ENCODE measurements around the gene CAMK2B.

CAMK2B gene

GRCh38 chr7:44278451-44279161 lies 46.8 kb downstream of the CAMK2B start:
- Mint-ChIP-seq H3K27me3 (no peaks in the 10 kb centered on the region), H3K4me3 (no peak overlapping the region), H3K9me3 (no peaks in the 10 kb centered on the region), H3K4me1 (no peaks in the 10 kb centered on the region), H3K36me3 (no peaks in the 10 kb centered on the region), H3K27ac (no peak overlapping the region)

DNA sequence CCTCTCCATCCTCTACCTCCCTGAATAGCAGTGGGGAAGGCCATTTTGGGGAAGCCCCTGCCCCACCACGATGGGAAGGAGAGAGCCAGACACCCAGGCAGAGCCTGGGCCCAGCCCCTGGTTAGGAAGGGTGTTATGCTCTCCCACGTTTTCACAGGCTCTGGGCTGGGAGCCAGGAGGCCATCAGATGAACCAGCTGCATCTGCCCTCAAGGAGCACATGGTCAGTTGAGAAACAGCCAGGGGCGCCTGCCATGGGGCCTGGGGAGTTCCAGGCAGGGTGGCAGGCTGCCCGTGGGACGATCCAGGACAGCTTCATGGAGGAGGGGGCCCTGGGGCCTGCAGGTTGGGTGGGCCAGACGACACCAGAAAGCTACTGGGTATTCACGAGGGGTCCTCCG lies 47.5 kb downstream of the CAMK2B start:
- H3K27me3 Mint-ChIP-seq, result no peaks in the 10 kb centered on the region
- H3K4me3 Mint-ChIP-seq, result no peak overlapping the region
- H3K27ac Mint-ChIP-seq, result no peak overlapping the region
- no peaks in the 10 kb centered on the region for H3K36me3 Mint-ChIP-seq
- no peaks in the 10 kb centered on the region for H3K9me3 Mint-ChIP-seq
- H3K4me1 Mint-ChIP-seq, result no peaks in the 10 kb centered on the region

DNA sequence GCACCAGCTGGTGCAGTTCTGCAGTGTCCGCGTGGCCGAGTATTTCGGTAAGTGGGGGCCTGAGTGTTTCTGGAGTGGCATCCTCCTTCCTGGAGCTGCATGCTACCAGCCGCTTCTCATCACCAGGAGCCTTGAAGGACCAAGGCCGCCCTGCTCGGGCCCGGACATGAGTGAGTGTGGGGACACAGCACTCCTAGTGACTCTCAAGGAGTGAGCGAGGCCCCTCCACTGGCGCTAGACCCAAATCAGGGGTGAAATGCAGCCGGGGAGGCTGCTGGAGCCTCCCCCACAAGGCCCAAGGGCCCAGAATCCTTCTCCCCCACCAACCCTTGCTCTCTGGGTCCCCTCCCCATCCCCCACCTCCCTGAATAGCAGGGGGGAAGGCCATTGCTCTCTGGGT lies 48.0 kb downstream of the CAMK2B start:
- Mint-ChIP-seq H3K9me3 (no peaks in the 10 kb centered on the region), H3K36me3 (no peaks in the 10 kb centered on the region), H3K27me3 (no peaks in the 10 kb centered on the region), H3K27ac (no peak overlapping the region), H3K4me3 (no peak overlapping the region), H3K4me1 (no peaks in the 10 kb centered on the region)

DNA sequence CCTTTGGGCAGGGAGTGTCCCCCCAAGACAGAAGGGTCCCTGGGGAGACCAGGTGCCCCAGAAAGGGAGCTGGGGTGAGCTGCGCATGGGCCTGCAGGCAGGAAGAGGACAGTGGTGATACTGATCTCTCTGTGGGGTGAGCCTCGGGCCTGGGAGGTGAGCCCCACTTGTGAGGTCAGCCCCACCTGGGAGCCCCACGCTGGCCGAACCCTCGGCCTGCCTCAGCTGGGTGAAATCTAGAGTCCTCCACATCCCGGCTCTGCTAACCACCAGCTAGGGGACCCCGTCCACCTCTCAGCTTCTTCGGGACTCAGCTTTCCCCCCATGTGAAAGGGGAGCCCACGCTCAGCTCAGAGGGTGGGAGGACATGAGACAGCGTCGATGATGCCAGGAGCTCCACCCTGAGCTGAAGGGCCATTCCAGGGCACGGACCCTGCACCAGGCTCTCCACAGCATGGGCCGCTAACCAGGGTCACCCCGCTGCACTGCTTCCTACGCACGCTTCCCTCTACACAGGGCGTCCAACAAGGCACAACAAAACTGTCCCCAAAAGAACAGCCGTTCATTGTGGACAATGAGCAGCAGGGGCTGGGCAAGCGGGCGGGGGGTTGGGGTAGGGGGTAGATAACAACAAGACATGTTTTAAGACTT lies 48.7 kb downstream of the CAMK2B start:
- H3K27ac Mint-ChIP-seq, result no peak overlapping the region
- no peaks in the 10 kb centered on the region for H3K4me1 Mint-ChIP-seq
- no peak overlapping the region for H3K4me3 Mint-ChIP-seq
- H3K36me3 Mint-ChIP-seq, result no peaks in the 10 kb centered on the region
- no peaks in the 10 kb centered on the region for H3K27me3 Mint-ChIP-seq
- no peaks in the 10 kb centered on the region for H3K9me3 Mint-ChIP-seq

DNA sequence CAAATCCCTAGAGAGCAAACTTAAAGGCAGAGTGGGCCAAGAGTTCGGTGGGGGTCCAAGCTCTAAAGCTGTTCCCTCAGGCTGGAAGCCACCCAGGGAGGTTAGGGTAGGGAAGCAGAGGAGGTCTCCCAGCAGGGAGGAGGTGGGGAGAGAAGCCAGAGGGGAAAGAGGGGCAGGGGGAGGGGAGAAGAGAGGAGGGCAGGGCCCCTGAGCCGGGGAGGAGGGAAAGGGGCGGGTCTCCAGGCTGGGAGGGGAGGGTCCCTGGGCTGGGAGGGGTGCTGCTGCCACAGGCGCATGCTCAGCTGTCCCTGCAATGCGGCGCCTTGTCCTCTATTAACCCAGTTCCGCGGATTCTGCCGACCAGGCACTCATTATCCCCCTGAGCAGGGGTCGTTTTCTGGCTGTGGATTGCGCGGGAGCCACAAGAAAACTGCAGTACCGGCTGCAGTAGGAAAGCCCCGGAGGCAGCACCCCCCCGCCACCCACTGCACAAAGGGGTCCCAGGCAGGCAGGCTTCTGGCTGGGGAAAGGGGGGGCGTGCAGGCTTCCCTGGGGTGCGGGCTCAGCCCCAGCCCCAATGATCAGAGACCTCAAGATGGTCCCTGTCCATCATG lies 49.3 kb downstream of the CAMK2B start:
- Mint-ChIP-seq H3K4me1 (no peaks in the 10 kb centered on the region), H3K36me3 (no peaks in the 10 kb centered on the region), H3K27me3 (no peaks in the 10 kb centered on the region), H3K4me3 (no peak overlapping the region), H3K9me3 (no peaks in the 10 kb centered on the region), H3K27ac (no peak overlapping the region)

- no peaks in the 10 kb centered on the region for H3K9me3 Mint-ChIP-seq
- H3K36me3 Mint-ChIP-seq, result no peaks in the 10 kb centered on the region
- H3K27me3 Mint-ChIP-seq, result no peaks in the 10 kb centered on the region
- no peak overlapping the region for H3K4me3 Mint-ChIP-seq
- H3K27ac Mint-ChIP-seq, result no peak overlapping the region
- no peaks in the 10 kb centered on the region for H3K4me1 Mint-ChIP-seq
Observed at GRCh38 chr7:44275146-44275545, 50.2 kb downstream of the CAMK2B start.

GRCh38 chr7:44274623-44274975 lies 50.8 kb downstream of the CAMK2B start:
- Mint-ChIP-seq H3K9me3 (no peaks in the 10 kb centered on the region), H3K27ac (peak overlapping the region; percentile 36), H3K36me3 (no peaks in the 10 kb centered on the region), H3K4me3 (no peak overlapping the region), H3K27me3 (no peaks in the 10 kb centered on the region), H3K4me1 (no peaks in the 10 kb centered on the region)

DNA sequence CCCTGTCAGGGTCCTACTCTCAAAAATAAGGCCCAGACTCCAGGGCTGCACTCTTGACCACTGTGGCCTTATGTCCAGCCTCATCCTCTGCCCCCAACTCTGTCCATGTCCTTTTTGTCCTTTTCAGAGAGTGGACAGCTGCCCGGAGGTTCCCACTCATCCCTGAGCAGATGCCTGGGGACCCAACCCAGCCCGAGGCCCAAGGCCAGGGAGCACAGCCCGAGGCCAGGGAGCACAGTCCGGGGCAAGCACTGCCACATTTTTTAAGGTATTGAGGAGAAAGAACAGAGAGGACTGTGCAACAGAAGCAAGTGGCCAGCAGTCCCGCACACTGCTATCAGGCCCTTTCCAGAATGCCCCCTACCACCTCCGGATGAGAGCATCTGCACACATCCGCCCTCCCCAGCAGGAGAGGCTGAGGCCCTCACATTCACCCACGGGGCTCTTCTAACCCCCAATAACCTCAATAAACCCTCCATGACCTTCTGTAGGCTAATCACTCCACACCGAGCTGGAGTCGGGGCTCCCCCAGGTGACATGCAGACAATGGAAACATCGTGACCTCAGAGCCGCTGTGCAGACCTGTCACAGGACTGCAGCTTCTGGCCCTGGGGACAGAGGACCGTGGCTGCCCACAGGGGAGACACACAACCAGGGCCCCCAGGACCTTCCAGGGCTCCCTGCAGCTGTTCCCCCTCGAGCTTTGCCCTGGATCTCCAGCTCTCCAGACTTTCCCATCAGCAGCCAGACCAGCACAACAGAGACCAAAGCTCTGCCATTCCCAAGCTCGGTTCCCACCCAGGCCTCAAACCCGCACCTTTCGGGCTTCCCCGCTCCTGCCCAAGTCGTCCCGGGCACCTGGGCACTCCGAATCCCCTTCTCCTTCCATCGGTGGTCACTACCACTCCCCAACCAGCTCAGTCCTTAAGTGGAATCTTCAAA lies 51.4 kb downstream of the CAMK2B start:
- peak overlapping the region; percentile 36 for H3K27ac Mint-ChIP-seq
- H3K36me3 Mint-ChIP-seq, result no peaks in the 10 kb centered on the region
- no peaks in the 10 kb centered on the region for H3K27me3 Mint-ChIP-seq

DNA sequence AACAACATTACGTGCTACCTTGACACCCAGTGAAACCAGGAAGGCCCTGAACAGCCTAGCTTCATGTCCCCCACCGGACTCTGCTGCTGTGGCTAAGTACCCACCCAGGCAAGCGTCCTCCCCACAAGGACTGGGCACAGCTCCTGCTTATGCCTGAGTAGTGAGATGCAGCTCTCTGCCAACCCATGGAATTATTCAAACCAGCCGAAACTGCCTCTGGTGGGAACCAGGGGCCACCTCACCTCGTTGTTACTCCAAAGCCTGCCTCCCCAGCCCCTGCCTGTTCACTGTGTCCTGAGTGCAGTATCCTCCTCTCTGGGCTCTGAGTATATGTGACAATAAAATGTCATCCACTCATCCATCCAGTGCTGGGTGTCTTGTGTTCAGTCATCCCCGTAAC lies 52.4 kb downstream of the CAMK2B start:
- no peaks in the 10 kb centered on the region for H3K4me1 Mint-ChIP-seq
- no peak overlapping the region for H3K4me3 Mint-ChIP-seq
- no peaks in the 10 kb centered on the region for H3K36me3 Mint-ChIP-seq
- no peak overlapping the region for H3K27ac Mint-ChIP-seq
- no peaks in the 10 kb centered on the region for H3K9me3 Mint-ChIP-seq
- H3K27me3 Mint-ChIP-seq, result no peaks in the 10 kb centered on the region

More for the DNA sequence above, 51.4 kb downstream of the CAMK2B start:
- H3K4me1 Mint-ChIP-seq, result no peaks in the 10 kb centered on the region
- no peak overlapping the region for H3K4me3 Mint-ChIP-seq
- H3K9me3 Mint-ChIP-seq, result no peaks in the 10 kb centered on the region

DNA sequence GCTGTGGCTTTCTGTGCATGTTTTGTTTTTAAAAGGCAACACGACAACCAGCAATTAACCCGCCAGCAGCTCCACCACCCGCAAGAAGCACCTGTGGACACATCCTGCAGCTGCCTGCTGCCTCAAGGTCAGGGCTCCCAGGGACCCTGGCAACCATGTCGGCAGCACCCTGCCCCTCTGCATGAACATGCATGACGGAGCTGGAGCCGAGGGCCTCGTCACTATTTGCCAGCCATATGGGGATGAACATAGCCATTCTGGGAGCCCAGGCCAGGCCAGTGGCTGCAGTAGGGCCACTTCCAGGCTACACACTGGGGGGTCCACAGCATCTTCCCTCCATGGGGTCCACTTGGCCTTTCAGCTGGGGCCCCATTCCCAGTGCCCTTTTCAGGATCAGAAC lies 52.9 kb downstream of the CAMK2B start:
- Mint-ChIP-seq H3K27ac (no peak overlapping the region), H3K4me3 (no peak overlapping the region), H3K36me3 (no peaks in the 10 kb centered on the region), H3K4me1 (no peaks in the 10 kb centered on the region), H3K9me3 (no peaks in the 10 kb centered on the region), H3K27me3 (no peaks in the 10 kb centered on the region)

GRCh38 chr7:44269943-44270493 lies 55.4 kb downstream of the CAMK2B start:
- Mint-ChIP-seq H3K9me3 (no peaks in the 10 kb centered on the region), H3K4me3 (no peak overlapping the region), H3K36me3 (no peaks in the 10 kb centered on the region), H3K27me3 (no peaks in the 10 kb centered on the region), H3K4me1 (no peaks in the 10 kb centered on the region), H3K27ac (no peak overlapping the region)

DNA sequence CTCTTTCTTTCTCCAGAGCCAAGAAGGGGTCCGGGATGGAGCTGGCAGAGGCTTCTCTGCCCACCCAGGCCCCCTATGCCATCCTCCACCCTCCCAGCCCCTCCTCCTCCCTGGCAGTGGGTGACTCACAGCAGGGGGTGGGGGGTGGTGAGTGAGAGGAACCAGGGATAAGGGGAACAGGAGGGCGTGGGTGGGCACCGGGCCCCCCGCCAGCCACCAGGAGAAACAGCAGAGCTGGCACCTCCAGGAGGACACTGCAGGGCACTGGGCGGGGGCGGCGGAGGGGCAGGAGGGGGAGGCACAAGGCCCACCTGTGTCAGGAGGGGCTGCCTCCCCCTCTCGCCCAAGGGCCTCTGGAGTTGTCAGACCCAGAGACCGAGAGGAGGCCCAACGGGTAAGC lies 56.0 kb downstream of the CAMK2B start:
- no peaks in the 10 kb centered on the region for H3K27me3 Mint-ChIP-seq
- no peaks in the 10 kb centered on the region for H3K4me1 Mint-ChIP-seq
- no peak overlapping the region for H3K27ac Mint-ChIP-seq

GRCh38 chr7:44268671-44269070 lies 56.7 kb downstream of the CAMK2B start:
- Mint-ChIP-seq H3K4me1 (no peaks in the 10 kb centered on the region), H3K27me3 (no peaks in the 10 kb centered on the region), H3K27ac (no peak overlapping the region), H3K4me3 (no peak overlapping the region), H3K9me3 (no peaks in the 10 kb centered on the region), H3K36me3 (no peaks in the 10 kb centered on the region)

More for the DNA sequence above, 56.0 kb downstream of the CAMK2B start:
- Mint-ChIP-seq H3K36me3 (no peaks in the 10 kb centered on the region), H3K9me3 (no peaks in the 10 kb centered on the region), H3K4me3 (no peak overlapping the region)

GRCh38 chr7:44267719-44268421 lies 57.5 kb downstream of the CAMK2B start:
- Mint-ChIP-seq H3K4me1 (no peaks in the 10 kb centered on the region), H3K27ac (no peak overlapping the region), H3K27me3 (no peaks in the 10 kb centered on the region), H3K36me3 (no peaks in the 10 kb centered on the region), H3K9me3 (no peaks in the 10 kb centered on the region), H3K4me3 (no peak overlapping the region)

GRCh38 chr7:44267178-44267577 lies 58.2 kb downstream of the CAMK2B start:
- H3K36me3 Mint-ChIP-seq, result no peaks in the 10 kb centered on the region
- no peak overlapping the region for H3K27ac Mint-ChIP-seq
- H3K4me3 Mint-ChIP-seq, result no peak overlapping the region
- no peaks in the 10 kb centered on the region for H3K27me3 Mint-ChIP-seq
- no peaks in the 10 kb centered on the region for H3K9me3 Mint-ChIP-seq
- H3K4me1 Mint-ChIP-seq, result no peaks in the 10 kb centered on the region
